Adrenal gland (tissue), 5 donors: ENCODE results near the gene FAM24B.

Source experiments
- CTCF ChIP-seq, 6 experiments: fragments of 450-650 bp in 4 of 6; fragments of 200-600 bp in 2 of 6; sonication (generic) in 1 of 6; IDR thresholded peaks; 1 replicate in 5 of 6; 2 replicates in 1 of 6; pipeline versions ENCODE4 v1.5.1 to v1.8.0; 2016 to 2021; ENCODE audit warnings: antibody characterized with exemption in 6 of 6, mild to moderate bottlenecking in 2 of 6, moderate library complexity in 1 of 6
- POLR2A ChIP-seq, 2 donors: fragments of 450-650 bp; IDR thresholded peaks; one replicate each; pipeline ENCODE4 v1.6.1; 2017; ENCODE audit warnings: antibody characterized with exemption in 2 of 2, mild to moderate bottlenecking in 2 of 2, moderate library complexity in 1 of 2
- donor health status: DM: no; HTN: no; CAD: no.

GRCh38 chr10:122879339-122880273 is at the start of gene FAM24B:
- TF ChIP-seq CTCF (IDR thresholded peaks at IDR 0.05): no peak
- TF ChIP-seq POLR2A (IDR thresholded peaks at IDR 0.05): peak; percentile 11 to 40
